ENCODE results near the gene SDF2.

The SDF2 gene, protein sequence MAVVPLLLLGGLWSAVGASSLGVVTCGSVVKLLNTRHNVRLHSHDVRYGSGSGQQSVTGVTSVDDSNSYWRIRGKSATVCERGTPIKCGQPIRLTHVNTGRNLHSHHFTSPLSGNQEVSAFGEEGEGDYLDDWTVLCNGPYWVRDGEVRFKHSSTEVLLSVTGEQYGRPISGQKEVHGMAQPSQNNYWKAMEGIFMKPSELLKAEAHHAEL

DNA sequence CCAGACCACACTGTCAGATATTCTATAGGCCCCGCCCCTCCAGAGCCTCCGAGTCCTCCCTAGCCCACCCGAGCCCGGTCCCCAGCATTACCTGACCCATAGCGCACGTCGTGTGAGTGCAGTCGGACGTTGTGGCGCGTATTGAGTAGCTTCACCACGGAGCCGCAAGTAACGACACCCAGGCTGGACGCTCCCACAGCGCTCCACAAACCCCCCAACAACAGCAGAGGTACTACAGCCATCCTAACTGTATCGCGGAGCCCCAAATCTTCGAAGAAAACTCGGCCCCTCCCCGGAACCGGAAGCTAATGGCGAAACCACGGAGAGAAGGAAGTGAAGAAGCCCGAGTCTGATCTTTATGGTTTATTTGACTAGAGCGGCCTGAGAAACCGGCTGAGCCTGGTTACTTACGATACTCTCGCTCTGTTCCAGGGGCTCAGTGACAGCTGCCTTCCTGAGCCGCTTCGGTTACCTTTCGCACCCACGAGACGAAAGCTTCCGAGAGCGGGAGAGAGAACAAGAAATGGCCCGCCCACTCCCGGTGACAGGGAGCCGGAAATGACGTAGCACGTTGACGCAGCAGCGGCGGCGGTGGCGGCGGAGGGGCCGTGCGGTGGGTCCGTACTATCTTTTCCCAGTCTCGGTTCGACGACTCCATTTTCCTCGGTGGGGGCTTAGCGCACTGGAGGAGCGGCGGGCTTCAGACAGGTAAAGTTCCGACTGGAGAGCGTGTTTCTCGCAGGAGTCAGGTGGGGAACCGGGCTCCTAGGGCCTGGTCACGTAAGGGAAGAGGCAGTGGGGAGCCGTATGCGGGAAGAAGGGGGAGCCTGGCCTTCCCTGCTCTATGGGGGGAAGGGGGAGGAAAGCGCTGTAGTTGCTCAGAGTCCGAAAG lies at the start of gene SDF2, which contains the start of gene SUPT6H:
Gene SDF2, minus strand, starts transcription at position 272 of the 892 bp plus-strand sequence. Its CDS starts 30 bp downstream, at position 242.
Gene SUPT6H, plus strand, starts transcription at position 571 of the 892 bp plus-strand sequence. CDS start 11,197 bp downstream, outside the sequence.
- Mint-ChIP-seq H3K27ac (peak within 1 kb of the TSS; percentile 100), H3K9me3 (no peaks in the 10 kb centered on the region), H3K4me3 (peak within 1 kb of the TSS; percentile 97), H3K4me1 (ENCODE audit: low read depth) (peaks cover 54% of the 10 kb centered on the region), H3K36me3 (ENCODE audit: low read depth) (peaks cover 82% of the 10 kb centered on the region), H3K27me3 (no peaks in the 10 kb centered on the region)
- DNase-seq = peak; percentile 98

DNA sequence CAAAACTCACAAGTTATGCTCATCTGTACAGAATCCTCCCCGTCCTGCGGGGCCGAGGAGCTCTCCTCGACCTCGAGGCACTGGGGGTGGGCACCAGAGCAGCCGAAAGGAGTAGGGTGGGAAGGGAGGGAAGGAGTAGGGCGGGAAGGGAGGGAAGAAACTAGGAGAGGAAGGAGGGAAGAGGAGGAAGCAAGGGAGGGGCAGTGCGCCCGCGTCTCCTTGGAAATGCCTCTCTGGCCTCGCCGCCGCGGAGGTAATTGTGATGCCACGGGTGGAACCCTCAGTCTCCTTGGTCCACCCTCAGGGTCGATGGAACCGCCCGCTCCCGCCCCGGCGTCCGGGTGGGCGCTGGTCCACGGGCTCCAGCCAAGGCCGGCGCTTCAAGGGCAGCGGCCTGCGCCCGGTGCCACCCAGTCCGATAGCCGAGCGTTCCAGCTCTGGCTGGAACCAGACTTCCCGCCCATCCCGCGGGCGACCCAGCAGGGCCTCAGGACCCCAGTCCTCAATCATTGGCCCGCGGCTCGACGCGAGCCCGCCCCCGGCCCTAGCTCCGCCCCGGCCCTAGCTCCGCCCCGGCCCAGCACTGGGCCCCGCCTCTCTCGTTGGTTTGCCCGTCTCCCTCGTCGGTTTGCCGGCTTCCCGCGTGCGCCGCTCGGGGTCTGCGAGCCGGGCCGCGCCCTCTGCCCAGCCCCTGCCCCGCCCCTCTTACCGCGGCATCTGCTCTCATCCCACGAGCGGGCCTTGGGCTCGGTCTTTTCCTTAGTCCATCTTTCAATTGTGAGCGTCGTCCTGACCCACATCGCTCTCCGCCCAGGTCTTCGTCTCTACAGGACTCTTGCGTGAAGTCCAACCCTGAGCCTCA lies 49.4 kb upstream of the SDF2 start:
- Mint-ChIP-seq H3K4me1 (ENCODE audit: low read depth) (peaks cover 22% of the 10 kb centered on the region), H3K4me3 (peak overlapping the region; percentile 80), H3K27me3 (peaks cover 26% of the 10 kb centered on the region), H3K27ac (peak overlapping the region; percentile 88), H3K36me3 (ENCODE audit: low read depth) (peaks cover 16% of the 10 kb centered on the region), H3K9me3 (no peaks in the 10 kb centered on the region)
- DNase-seq = peak; percentile 94

DNA sequence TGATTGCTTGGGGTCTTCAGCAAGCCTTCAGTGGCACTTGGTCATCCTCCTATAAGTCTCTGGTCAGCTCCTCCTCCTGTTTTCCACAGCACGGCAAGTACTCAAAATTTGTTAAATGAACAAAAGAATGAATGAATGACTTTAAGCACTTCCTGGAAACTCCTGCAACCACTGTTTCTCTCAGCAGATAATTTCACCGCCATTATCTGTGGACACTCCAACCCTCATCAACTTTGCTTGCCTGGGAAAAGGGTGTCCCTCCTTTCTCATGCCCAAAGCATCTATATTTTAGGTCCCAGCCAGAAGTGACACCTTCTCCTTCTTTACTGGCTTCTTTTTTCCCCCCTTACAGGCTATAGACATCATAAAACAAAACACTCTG lies 45.6 kb upstream of the SDF2 start:
- Mint-ChIP-seq H3K9me3 (no peaks in the 10 kb centered on the region), H3K4me1 (ENCODE audit: low read depth) (peaks cover 16% of the 10 kb centered on the region), H3K4me3 (no peak overlapping the region), H3K36me3 (ENCODE audit: low read depth) (peaks cover 52% of the 10 kb centered on the region), H3K27ac (no peak overlapping the region), H3K27me3 (peaks cover 1% of the 10 kb centered on the region)
- DNase-seq = no peak

DNA sequence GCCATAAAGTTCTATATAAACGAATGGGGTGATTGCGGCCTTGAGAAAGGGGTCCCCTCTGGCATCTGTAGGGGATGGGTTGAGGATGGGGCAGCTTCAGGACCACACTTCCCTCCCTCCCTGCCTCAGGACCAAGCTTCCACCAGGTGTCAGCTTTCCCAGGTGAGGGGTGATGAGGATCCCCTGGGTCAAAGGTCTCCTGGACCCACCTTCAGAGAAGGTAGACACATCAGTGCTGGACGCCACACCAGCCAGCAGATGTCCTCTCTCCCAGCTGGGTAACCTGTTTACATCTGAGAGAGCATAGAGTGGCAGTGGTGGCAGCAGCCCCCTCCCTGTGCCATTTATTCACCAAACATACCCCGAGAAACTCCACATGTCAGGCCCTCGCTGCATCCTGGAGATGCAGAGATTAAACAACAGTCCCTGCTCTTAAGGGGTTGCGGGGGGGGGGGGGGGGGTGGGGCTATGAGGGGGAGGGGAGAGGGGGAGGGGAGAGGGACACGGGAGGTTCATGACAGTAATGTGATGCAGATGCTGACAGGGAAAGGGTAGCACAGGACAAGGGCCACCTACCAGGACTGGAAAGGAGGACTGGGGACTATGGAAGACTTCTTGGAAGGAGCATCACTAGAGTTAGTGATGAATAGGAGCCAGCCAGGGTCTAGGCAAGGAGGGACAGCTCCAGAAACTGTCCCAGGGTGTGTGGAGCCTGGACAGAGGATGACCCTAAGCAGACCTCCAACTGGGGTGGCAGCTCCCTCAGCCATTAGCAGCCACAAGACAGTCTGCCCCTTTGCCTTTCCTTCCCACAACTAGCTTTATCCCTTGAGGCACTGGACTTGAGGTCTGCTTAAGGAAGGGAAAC lies 45.0 kb upstream of the SDF2 start:
- Mint-ChIP-seq H3K4me1 (ENCODE audit: low read depth) (peaks cover 10% of the 10 kb centered on the region), H3K9me3 (no peaks in the 10 kb centered on the region), H3K36me3 (ENCODE audit: low read depth) (peaks cover 58% of the 10 kb centered on the region), H3K27ac (no peak overlapping the region), H3K4me3 (no peak overlapping the region), H3K27me3 (no peaks in the 10 kb centered on the region)
- no peak for DNase-seq

DNA sequence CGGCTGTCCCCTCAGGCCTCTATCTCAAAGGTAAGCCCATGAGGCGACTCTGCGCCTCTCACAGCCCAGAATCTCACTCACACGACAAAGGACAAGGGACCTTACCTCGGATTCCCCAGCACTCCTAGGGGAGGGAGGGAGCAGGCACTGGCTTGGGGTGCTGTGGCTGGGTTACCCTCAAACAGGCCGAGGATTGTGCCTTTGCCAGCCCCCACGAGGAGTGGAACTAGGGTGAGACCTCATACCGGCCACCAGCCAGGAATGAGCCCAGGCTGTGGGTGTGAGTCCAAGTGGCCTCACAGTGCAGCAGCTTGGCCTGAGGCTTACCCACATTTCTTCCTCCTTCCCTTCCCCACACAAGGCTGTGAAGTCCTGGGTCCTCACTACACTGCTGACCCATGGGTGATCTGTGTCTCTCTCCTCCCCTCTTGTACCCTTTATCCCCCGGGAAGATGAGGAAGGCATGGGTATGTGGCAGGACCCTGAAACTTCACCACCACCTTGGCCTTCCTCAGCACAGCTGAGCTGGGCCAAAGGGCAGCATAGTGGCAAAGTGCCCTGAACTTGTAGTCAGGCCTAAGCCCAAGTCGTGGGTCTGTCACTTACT lies 44.1 kb upstream of the SDF2 start:
- Mint-ChIP-seq H3K4me3 (no peak overlapping the region), H3K9me3 (no peaks in the 10 kb centered on the region)

DNA sequence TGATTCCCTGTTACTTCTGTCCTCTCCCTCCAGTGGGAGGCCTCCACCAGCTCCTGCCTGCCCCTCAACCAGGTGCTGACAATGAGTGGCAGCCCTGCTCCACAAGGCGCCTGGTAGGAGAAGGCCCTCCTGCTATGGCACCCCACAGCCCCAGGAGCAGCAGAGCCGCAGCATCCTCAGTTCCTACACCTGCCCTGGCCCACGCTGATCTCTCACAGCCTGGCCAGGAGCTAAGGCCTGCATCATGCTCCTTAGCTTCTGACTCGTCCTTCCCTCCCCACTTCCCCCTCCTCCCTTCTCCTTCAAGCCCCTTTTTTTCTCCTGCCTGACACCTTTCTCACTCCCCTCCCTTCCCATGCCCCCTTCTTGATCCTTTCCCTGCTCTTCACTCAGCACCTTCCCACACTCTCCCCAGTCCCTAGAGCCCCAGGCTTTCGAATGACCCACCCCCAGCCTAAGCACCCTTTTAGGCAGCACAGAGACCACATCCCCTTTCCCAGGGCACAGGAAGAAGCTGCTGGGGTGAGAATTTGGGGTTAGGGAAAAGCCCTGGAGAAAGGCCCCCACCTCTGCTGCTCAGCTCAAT lies 43.5 kb upstream of the SDF2 start:
- peaks cover 2% of the 10 kb centered on the region for H3K4me1 Mint-ChIP-seq (ENCODE audit: low read depth)
- DNase-seq = no peak
- no peaks in the 10 kb centered on the region for H3K9me3 Mint-ChIP-seq
- no peak overlapping the region for H3K4me3 Mint-ChIP-seq
- H3K27me3 Mint-ChIP-seq = no peaks in the 10 kb centered on the region
- H3K36me3 Mint-ChIP-seq (ENCODE audit: low read depth) = peaks cover 74% of the 10 kb centered on the region
- H3K27ac Mint-ChIP-seq = peak overlapping the region; percentile 61

More for the DNA sequence above, 44.1 kb upstream of the SDF2 start:
- Mint-ChIP-seq H3K4me1 (ENCODE audit: low read depth) (peaks cover 5% of the 10 kb centered on the region), H3K27ac (peak overlapping the region; percentile 61), H3K36me3 (ENCODE audit: low read depth) (peaks cover 67% of the 10 kb centered on the region), H3K27me3 (no peaks in the 10 kb centered on the region)
- DNase-seq = no peak

DNA sequence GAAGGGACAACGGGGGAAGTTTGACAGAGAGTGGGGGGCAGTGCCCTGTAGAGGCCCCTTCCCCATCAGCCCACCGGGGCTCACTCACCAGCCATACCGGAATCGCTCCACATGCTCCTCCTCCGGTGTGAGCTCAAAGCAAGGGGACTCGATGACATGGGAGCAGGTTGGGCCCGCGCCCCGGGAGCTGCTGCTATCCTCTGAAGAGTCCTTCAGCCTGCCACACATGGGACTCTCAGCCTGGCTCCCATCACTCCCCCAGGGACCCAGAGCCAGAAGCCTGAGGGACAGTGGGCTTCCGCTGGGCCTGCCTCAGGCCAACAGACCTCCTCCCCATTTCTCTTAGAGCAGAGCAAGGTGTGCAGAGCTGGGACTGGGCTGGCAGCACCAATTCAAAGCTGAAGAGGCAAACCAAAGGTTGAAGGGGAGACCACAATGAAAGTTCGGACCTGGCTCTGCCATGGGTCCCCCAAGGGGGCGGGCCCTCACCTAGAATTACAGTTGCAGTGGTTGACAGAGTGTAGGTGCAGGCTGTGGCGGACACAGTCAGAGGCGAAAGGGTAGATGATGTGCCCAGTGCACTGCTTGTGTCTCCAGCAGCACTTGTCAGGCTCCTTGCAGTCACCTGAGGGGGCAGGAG lies 42.6 kb upstream of the SDF2 start:
- DNase-seq = no peak
- Mint-ChIP-seq H3K4me3 (no peak overlapping the region), H3K9me3 (no peaks in the 10 kb centered on the region), H3K27ac (peak overlapping the region; percentile 41), H3K36me3 (ENCODE audit: low read depth) (peaks cover 82% of the 10 kb centered on the region), H3K27me3 (no peaks in the 10 kb centered on the region), H3K4me1 (ENCODE audit: low read depth) (no peaks in the 10 kb centered on the region)

DNA sequence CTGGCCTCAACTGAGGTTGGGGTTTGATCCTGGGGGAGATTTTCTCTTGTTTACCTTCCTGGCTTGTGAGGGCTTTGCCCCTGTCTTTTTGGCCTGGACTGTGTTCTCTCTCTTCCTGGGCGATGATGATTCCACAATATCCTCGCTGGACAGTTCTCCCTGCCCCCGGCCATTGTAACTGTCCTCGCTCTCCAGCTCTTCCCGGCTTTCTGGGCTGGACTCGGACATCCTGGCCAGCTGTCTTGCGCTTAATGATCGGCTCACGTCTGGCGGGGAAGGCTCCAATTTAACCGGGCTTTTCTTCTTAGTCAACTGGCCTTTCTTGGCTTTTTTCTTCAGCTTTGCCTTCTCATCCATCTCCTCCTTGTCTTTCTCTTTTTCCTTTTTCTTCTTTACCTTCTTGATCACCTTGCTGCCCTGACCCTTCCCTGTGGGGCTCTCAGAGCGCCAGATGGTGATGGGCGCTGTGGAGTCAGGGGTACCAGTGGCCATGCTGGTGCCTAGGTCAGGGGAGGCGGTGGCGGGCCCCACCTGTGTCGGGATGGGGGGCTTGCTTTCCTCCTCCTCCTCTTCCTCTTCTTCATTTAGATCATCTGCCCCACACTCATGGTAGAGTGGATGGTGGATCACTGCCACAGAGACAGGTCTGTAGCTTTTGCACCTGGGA lies 42.0 kb upstream of the SDF2 start:
- Mint-ChIP-seq H3K27ac (peak overlapping the region; percentile 41), H3K4me3 (no peak overlapping the region), H3K4me1 (ENCODE audit: low read depth) (peaks cover 2% of the 10 kb centered on the region), H3K9me3 (no peaks in the 10 kb centered on the region), H3K27me3 (no peaks in the 10 kb centered on the region), H3K36me3 (ENCODE audit: low read depth) (peaks cover 89% of the 10 kb centered on the region)
- DNase-seq = no peak

DNA sequence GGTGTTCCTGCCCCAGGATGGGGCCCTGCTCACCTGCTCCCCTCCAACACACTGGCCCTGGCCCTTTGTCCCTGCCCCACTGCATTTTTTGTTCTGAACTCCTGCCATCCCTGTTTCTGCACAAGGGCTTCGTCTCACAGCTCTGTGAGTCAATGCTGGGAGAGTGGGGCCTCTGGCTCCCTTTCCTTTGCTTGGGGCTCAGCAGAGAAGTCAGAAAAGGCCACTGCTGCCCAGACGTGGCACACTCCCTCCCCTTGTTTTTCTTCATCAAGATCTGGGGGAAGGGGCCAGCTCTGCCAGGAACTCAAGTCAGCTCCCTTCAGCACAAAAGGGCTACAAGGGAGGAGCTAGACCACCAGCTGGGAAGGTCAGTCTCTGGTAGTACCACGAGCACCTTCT lies 41.0 kb upstream of the SDF2 start:
- Mint-ChIP-seq H3K27me3 (no peaks in the 10 kb centered on the region), H3K9me3 (no peaks in the 10 kb centered on the region), H3K27ac (peak overlapping the region; percentile 76), H3K4me3 (no peak overlapping the region), H3K36me3 (ENCODE audit: low read depth) (peaks cover 94% of the 10 kb centered on the region), H3K4me1 (ENCODE audit: low read depth) (peaks cover 8% of the 10 kb centered on the region)
- DNase-seq = no peak

DNA sequence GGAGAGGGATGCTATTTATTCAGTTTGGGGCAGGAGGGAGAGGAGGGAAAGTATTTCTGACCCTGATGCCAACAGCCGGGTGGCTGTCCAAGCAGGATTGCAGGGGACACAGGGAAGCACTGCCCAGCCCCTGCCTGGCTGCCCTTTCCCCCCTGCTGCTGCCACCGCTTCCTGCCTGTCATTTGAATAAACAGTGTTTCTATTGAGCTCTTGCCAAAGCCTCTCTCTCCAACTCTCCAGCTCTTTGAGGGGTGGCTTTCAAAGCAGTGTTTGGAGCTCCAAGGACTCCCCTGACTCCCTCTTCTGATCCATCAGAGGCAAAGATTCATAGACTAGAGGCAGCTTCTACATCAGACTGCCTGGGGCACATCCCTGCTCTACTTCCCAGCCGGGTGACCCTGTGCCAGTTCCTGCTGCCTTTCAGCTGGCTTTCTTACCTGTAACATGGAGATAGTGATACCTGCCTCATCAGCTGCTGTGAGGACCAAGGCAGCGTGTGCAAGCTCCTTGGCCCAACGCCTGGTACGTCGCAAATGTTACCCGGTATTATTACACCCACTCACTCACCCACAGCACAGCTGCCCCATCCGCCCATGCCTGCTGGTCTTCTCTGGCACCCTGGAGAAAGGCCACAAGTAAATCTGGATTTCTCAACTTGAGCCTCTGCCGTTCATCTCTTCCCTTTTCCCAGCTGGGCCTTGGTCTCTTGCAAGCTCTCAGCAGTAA lies 40.5 kb upstream of the SDF2 start:
- peak overlapping the region; percentile 76 for H3K27ac Mint-ChIP-seq
- no peaks in the 10 kb centered on the region for H3K27me3 Mint-ChIP-seq
- H3K9me3 Mint-ChIP-seq = no peaks in the 10 kb centered on the region
- H3K36me3 Mint-ChIP-seq (ENCODE audit: low read depth) = peaks cover 94% of the 10 kb centered on the region
- H3K4me1 Mint-ChIP-seq (ENCODE audit: low read depth) = peaks cover 10% of the 10 kb centered on the region
- DNase-seq = no peak
- H3K4me3 Mint-ChIP-seq = no peak overlapping the region

DNA sequence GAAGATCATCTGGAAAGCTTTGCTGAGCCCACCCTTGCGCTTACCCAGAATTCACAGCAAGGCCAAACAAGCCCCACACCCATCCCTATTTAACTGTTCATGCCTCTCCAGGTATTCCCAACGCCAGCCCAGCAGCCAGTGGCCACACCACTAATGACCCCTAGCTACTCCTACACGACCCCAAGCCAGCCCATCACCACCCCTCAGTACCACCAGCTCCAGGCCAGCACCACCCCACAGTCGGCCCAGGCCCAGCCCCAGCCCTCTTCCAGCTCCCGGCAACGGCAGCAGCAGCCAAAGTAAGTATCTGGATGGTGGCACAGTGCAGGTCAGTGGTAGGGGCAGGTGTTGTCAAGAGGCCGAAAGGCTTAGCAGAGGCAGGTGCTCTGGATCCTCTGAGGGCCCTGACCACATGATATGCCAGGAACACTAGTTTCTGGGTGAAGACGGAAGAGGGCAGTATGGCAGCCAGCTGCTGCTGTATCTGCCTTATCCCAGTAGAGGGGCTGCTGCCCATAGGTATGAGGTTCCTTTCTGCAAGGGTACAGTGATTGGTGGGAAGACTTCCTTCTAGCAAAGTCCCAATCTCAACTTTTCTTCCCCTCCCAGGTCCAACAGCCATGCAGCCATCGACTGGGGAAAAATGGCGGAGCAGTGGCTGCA lies 39.3 kb upstream of the SDF2 start:
- H3K4me3 Mint-ChIP-seq = no peak overlapping the region
- peaks cover 98% of the 10 kb centered on the region for H3K36me3 Mint-ChIP-seq (ENCODE audit: low read depth)
- H3K9me3 Mint-ChIP-seq = no peaks in the 10 kb centered on the region
- peaks cover 10% of the 10 kb centered on the region for H3K4me1 Mint-ChIP-seq (ENCODE audit: low read depth)
- peak overlapping the region; percentile 55 for H3K27ac Mint-ChIP-seq
- no peak for DNase-seq
- H3K27me3 Mint-ChIP-seq = no peaks in the 10 kb centered on the region

Measured in activated T-cell treated with anti-CD3 and anti-CD28 coated beads, Interleukin-2, amount 50 U/mL, for 24 hours (primary cell).